Fibroblast of villous mesenchyme (primary cell): ENCODE results near the gene LRFN2. TPM values are rescaled to one million over a fixed set of nuclear protein-coding genes. Genes with fewer than 3 reads are reported as not detected.

ENCODE experiments used
- DNase-seq: peaks from one replicate; pipeline ENCODE4 v3.0.0-alpha.2; 2010; ENCODE audit warnings: low read depth
- H3K4me3 ChIP-seq: 2 replicates; pipeline ENCODE4 v1.5.1; 2011; ENCODE audit warnings: low read depth, mild to moderate bottlenecking, low read length
- total RNA-seq: library from RNA; depleted of rRNA; stranded (reverse); fragments of >200 nt; gene quantifications from 2 replicates; pipeline ENCODE4 v1.2.3, GENCODE V29; 2012
- TF ChIP-seq, protein P1 (sequence below): IDR thresholded peaks from 2 replicates; pipeline ENCODE4 v1.5.1; 2012; ENCODE audit warnings: low read depth, mild to moderate bottlenecking, low read length; ENCODE audit not compliant: insufficient read depth

Gene LRFN2
- total RNA-seq, 1 donor = not detected

DNA sequence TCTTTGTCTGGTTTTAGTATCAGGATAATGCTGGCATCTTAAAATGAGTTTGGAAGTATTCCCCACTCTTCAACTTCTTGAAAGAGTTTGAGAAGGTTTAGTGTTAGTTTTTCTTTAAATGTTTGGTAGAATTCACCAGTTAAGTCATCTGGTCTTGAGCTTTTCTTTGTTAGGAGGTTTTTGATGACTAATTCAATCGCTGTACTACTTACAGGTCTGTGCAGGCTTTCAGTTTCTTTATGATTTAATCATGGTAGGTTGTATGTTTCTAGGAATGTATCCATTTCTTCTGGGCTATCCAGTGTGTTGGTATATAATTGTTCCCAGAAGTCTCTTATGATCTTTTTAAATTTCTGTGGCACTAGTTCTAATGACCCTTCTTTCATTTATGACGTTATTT, 215.5 kb downstream of the LRFN2 start:
- TF ChIP-seq, protein P1, sequence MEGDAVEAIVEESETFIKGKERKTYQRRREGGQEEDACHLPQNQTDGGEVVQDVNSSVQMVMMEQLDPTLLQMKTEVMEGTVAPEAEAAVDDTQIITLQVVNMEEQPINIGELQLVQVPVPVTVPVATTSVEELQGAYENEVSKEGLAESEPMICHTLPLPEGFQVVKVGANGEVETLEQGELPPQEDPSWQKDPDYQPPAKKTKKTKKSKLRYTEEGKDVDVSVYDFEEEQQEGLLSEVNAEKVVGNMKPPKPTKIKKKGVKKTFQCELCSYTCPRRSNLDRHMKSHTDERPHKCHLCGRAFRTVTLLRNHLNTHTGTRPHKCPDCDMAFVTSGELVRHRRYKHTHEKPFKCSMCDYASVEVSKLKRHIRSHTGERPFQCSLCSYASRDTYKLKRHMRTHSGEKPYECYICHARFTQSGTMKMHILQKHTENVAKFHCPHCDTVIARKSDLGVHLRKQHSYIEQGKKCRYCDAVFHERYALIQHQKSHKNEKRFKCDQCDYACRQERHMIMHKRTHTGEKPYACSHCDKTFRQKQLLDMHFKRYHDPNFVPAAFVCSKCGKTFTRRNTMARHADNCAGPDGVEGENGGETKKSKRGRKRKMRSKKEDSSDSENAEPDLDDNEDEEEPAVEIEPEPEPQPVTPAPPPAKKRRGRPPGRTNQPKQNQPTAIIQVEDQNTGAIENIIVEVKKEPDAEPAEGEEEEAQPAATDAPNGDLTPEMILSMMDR = no peak
- H3K4me3 ChIP-seq = no peak overlapping the region

DNA sequence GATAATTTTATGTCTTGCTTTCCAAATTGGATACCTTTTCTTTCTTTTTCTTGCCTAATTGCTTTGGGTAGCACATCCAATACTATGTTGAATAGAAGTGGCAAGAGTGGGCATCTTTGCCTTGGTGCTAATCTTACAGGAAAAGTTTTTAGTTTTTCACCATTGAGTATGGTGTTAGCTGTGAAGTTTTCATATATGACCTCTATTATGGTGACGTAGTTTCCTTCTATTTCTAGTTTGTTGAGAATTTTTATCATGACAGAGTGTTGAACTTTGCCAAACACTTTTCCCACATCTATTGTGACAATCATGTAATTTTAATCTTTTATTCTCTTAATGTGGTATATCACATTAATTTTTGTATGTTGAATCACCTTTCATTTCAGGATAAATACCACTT, 216.1 kb downstream of the LRFN2 start:
- H3K4me3 ChIP-seq = no peak overlapping the region
- DNase-seq = no peak
- TF ChIP-seq, protein P1 = no peak

More for the DNA sequence above, 215.5 kb downstream of the LRFN2 start:
- DNase-seq = no peak

DNA sequence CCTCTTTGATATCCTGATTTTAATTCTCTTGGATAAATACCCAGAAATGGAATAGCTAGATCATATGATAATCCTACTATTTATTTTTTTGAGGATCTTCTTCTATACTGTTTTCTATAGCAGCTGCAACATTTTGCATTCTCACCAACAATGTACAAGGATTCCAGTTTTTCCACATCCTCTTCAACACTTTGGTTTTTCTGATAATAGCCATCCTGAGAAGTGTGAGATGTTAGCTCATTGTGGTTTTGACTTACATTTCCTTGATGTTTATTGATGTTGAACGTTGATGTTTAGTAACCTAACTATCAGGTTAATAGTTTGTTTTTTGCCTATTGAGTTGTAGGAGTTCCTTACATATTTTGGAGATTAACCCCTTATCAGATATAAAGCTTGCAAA, 217.3 kb downstream of the LRFN2 start:
- DNase-seq = no peak
- no peak overlapping the region for H3K4me3 ChIP-seq
- TF ChIP-seq, protein P1 = no peak

DNA sequence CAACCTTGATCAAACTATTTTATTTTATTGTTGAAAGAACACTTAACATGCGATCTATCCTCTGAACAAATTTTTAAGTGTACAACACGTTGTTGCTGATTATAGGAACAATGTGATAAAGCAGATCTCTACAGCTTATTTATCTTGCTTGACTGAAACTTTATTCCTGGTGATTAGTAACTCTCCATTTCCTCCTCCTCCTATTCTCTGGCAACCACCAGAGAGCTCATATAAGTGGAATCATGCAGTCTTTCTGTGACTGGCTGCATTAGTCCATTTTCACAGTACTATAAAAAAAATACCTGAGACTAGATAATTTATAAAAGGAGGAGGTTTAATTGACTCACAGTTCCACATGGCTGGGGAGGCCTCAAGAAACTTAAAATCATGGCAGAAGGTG, 218.1 kb downstream of the LRFN2 start:
- H3K4me3 ChIP-seq = no peak overlapping the region
- TF ChIP-seq, protein P1 = no peak
- DNase-seq = no peak

DNA sequence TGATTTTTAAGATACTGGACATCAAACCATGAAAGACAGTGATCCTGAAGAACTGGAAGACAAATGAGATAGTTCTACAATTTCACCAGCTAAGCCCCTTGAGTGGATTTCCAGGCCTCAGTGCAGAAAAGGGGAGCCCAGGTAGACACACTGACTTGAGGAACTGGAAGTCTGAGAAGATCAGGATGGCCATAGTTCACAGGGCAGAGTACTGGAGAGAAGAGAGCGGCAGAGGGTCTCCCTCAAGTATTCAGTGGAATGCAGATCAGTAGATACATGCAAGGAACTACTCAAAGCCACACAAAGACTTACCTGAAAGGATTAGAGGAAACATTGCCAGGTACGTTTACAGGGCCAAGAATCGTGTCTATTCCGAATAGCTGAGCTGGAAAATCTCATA, 224.3 kb downstream of the LRFN2 start:
- H3K4me3 ChIP-seq = no peak overlapping the region
- no peak for DNase-seq
- TF ChIP-seq, protein P1 = no peak

DNA sequence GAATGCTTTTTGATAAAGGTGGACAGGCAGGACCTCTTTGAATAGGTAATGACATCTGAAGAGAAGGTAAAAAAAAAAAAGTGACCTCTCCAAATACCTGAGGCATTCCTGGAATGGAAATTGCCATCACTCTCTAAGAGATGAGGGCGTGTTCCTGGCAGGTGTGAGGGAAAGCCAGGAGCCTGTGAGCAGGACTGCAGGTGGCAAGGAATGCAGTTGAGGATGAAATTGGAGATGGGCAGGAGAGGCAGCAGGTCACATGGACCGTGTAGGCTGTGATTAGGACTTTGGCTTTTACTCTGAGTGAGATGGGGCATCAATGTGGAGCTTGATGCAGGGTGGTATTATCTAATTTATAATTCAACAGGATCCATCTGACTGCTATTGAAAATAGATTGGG, 227.4 kb downstream of the LRFN2 start:
- no peak for DNase-seq
- TF ChIP-seq, protein P1 = no peak
- no peak overlapping the region for H3K4me3 ChIP-seq
